Tibial nerve (tissue), 4 donors: ENCODE measurements around the gene AKAP12.

Source experiments
- EP300 ChIP-seq, 2 donors: sonication (generic); formaldehyde crosslinking; IDR thresholded peaks; one replicate each; pipeline ENCODE4 v1.6.1; 2017; ENCODE audit warnings: antibody characterized with exemption in 2 of 2, mild to moderate bottlenecking in 1 of 2
- POLR2A ChIP-seq, 2 donors: fragments of 450-650 bp; IDR thresholded peaks; one replicate each; pipeline ENCODE4 v1.6.1; 2017; ENCODE audit warnings: antibody characterized with exemption in 2 of 2, mild to moderate bottlenecking in 2 of 2, moderate library complexity in 2 of 2
- TF ChIP-seq, protein P1 (sequence below), 5 experiments: fragments of 200-600 bp in 3 of 5; fragments of 450-650 bp in 2 of 5; sonication (generic) in 3 of 5; IDR thresholded peaks; one replicate each; pipeline ENCODE4 v1.5.1; 2016 to 2019; ENCODE audit warnings: antibody characterized with exemption in 5 of 5, mild to moderate bottlenecking in 3 of 5, moderate library complexity in 2 of 5

DNA sequence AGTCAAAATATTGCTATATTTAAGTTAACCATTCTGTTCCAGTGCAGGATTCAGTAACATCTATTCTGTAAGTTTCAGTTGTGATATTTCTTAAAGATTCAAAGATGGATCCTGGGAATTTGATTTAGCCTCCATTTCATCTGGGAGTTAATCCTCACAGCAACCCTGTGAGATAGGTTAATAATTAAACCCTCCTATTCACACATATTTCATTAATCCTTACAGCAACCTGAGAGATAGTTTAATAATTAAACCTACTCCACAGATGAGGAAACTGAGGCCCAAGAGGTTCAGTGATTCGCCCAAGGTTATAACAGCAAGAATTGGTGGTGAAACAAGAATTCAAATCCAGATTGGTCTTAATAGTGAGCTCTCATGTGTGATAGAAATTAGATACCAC, 162.5 kb downstream of the AKAP12 start:
- TF ChIP-seq POLR2A (IDR thresholded peaks at IDR 0.05) (no peak), EP300 (IDR thresholded peaks at IDR 0.05) (no peak)
- TF ChIP-seq, protein P1, sequence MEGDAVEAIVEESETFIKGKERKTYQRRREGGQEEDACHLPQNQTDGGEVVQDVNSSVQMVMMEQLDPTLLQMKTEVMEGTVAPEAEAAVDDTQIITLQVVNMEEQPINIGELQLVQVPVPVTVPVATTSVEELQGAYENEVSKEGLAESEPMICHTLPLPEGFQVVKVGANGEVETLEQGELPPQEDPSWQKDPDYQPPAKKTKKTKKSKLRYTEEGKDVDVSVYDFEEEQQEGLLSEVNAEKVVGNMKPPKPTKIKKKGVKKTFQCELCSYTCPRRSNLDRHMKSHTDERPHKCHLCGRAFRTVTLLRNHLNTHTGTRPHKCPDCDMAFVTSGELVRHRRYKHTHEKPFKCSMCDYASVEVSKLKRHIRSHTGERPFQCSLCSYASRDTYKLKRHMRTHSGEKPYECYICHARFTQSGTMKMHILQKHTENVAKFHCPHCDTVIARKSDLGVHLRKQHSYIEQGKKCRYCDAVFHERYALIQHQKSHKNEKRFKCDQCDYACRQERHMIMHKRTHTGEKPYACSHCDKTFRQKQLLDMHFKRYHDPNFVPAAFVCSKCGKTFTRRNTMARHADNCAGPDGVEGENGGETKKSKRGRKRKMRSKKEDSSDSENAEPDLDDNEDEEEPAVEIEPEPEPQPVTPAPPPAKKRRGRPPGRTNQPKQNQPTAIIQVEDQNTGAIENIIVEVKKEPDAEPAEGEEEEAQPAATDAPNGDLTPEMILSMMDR (IDR thresholded peaks at IDR 0.05), result no peak
